GM12892 (cell line): ENCODE measurements around the gene TSHZ1.

ENCODE experiments used
- POLR2A ChIP-seq: IDR thresholded peaks from 2 replicates; pipeline ENCODE4 v1.6.1; 2011; ENCODE audit warnings: low read depth, low read length, control low read depth
- POLR2AphosphoS5 ChIP-seq: IDR thresholded peaks from 2 replicates; pipeline ENCODE4 v1.6.1; 2011; ENCODE audit warnings: low read depth, low read length, control low read depth

DNA sequence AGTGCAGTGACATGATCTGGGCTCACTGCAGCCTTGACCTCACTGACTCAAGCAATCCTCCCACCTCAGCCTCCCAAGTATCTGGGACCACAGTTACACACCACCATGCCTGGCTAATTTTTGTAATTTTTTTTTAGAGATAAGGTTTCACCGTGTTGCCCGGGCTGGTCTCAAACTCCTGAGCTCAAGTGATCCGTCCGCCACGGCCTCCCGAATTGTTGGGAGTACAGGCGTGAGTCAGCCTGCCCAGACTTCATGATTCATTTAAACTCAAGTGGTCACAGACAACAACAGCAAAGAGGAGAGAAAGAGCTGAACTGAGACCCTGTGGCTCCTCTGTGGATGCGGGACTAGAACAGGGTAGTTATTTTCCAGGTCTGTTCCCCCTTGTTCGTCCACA, 83.0 kb downstream of the TSHZ1 start:
- TF ChIP-seq POLR2AphosphoS5 (no peak), POLR2A (no peak)
